ENCODE measurements around the gene PRKAG2.

GRCh38 chr7:151919595-151919994, 42.7 kb upstream of the PRKAG2 start:
- TF ChIP-seq, protein P1, sequence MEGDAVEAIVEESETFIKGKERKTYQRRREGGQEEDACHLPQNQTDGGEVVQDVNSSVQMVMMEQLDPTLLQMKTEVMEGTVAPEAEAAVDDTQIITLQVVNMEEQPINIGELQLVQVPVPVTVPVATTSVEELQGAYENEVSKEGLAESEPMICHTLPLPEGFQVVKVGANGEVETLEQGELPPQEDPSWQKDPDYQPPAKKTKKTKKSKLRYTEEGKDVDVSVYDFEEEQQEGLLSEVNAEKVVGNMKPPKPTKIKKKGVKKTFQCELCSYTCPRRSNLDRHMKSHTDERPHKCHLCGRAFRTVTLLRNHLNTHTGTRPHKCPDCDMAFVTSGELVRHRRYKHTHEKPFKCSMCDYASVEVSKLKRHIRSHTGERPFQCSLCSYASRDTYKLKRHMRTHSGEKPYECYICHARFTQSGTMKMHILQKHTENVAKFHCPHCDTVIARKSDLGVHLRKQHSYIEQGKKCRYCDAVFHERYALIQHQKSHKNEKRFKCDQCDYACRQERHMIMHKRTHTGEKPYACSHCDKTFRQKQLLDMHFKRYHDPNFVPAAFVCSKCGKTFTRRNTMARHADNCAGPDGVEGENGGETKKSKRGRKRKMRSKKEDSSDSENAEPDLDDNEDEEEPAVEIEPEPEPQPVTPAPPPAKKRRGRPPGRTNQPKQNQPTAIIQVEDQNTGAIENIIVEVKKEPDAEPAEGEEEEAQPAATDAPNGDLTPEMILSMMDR (conservative IDR thresholded peaks at IDR 0.05 in 1 of 2, IDR thresholded peaks at IDR 0.05 in 1 of 2; ENCODE audit: extremely low read depth in 1 of 2, insufficient read depth in 1 of 2, low read depth in 1 of 2, low read length in 2 of 2): no peak
- no peak for TF ChIP-seq EZH2 (IDR thresholded peaks at IDR 0.05; ENCODE audit: borderline replicate concordance, low read length)

Data from mammary epithelial cell (primary cell).